ENCODE data around the gene PLXNA3.

Gene PLXNA3

DNA sequence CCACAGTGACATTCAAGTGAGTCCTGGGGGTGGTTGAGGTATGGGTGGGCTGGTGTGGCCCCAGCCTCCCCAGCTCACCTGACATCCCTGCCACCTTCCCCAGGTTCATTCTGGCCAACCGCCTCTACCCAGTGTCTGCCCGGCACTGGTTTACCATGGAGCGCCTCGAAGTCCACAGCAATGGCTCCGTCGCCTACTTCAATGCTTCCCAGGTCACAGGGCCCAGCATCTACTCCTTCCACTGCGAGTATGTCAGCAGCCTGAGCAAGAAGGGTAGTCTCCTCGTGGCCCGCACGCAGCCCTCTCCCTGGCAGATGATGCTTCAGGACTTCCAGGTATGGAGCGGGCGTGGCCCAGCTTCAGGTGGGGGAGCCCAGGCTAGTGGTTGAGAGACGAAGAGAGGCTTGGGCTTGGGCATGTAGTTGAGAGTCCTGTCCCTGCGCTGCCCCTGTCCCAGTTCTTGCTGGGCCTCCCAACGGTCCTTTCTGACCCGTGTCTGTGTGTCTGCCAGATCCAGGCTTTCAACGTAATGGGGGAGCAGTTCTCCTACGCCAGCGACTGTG lies 22.8 kb upstream of the PLXNA3 start:
- H3K4me3 ChIP-seq (ENCODE audit: low read depth, low read length), result no peak overlapping the region
- TF ChIP-seq, protein P1, sequence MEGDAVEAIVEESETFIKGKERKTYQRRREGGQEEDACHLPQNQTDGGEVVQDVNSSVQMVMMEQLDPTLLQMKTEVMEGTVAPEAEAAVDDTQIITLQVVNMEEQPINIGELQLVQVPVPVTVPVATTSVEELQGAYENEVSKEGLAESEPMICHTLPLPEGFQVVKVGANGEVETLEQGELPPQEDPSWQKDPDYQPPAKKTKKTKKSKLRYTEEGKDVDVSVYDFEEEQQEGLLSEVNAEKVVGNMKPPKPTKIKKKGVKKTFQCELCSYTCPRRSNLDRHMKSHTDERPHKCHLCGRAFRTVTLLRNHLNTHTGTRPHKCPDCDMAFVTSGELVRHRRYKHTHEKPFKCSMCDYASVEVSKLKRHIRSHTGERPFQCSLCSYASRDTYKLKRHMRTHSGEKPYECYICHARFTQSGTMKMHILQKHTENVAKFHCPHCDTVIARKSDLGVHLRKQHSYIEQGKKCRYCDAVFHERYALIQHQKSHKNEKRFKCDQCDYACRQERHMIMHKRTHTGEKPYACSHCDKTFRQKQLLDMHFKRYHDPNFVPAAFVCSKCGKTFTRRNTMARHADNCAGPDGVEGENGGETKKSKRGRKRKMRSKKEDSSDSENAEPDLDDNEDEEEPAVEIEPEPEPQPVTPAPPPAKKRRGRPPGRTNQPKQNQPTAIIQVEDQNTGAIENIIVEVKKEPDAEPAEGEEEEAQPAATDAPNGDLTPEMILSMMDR (IDR thresholded peaks at IDR 0.05; ENCODE audit: insufficient read depth, low read depth, low read length, missing control alignments), result no peak
- no peak for DNase-seq (ENCODE audit: low read depth)

DNA sequence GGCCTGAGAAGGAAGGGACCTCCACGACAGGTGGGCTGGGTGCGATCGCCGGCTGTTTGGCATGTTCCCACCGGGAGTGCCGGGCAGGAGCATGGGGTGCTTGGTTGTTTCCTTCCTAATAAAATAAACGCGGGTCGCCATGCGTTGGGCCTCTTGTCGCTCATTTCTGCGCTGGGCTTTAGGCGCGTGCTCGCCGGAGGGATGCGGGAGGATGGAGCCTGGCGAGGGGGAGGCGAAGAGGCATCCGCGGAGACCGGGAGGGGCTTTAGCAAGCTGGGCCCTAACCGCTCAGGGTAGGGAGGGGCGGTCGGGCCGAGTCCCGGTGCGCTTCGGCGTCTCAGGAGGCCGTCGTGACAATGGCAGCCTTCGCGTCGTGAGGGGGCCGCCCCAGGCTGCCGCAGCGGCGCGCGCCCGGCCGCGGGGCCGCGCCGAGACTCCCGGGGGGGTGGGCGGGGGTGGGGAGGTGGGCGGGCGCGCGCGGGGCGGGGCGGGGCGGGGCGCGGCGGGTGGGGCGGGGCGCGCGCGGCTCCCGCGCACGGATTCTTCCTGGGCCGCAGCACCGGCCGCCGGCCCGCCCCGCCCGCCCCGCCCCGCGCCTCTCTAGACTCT lies 21.6 kb upstream of the PLXNA3 start:
- TF ChIP-seq, protein P1 (IDR thresholded peaks at IDR 0.05; ENCODE audit: insufficient read depth, low read depth, low read length, missing control alignments), result no peak
- peak; percentile 61 for DNase-seq (ENCODE audit: low read depth)
- H3K4me3 ChIP-seq (ENCODE audit: low read depth, low read length), result peak overlapping the region; percentile 73

DNA sequence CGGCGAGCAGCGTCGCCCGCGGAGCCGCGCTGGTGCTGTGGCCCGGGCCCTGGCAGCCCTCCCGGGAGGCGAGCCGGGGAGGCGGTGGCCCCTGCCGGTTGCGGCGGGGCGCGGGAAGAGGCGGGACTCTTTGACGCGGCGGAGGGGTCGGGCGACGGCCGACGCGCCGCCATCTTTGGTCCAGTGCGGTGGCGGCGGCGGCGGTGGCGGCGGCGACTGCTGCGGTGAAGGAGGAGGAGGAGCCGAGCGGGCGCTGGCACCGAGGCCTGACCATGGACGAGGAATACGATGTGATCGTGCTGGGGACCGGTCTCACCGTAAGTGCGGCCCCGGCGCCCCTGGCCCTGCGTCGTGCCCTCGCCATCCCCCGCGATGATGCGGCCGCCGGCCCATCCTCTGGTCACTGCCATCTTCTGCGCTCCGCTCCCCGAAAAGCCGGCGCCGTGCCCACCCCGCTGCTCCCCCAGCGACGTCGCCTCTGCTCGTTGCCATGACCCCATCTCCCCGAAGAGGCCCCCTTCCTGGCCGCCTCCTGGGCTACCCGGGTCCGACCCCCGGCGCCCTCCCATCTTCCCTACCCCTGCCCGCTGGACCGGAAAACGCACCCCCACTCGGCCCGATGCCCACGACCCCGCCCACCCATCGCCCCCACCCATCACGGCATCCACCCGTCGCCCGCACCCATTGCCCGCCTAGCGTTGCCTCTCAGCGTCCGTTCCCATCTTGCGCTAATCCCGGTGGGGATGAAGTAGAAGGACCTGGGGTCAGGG lies 20.9 kb upstream of the PLXNA3 start, which contains the start of gene GDI1:
Gene GDI1 (plus strand): TSS at position 172 of the 770 bp plus-strand sequence. CDS start 101 bp downstream, at position 273.
- peak; percentile 70 for DNase-seq (ENCODE audit: low read depth)
- TF ChIP-seq, protein P1 (IDR thresholded peaks at IDR 0.05; ENCODE audit: insufficient read depth, low read depth, low read length, missing control alignments), result no peak
- H3K4me3 ChIP-seq (ENCODE audit: low read depth, low read length), result peak within 1 kb of the TSS; percentile 73

DNA sequence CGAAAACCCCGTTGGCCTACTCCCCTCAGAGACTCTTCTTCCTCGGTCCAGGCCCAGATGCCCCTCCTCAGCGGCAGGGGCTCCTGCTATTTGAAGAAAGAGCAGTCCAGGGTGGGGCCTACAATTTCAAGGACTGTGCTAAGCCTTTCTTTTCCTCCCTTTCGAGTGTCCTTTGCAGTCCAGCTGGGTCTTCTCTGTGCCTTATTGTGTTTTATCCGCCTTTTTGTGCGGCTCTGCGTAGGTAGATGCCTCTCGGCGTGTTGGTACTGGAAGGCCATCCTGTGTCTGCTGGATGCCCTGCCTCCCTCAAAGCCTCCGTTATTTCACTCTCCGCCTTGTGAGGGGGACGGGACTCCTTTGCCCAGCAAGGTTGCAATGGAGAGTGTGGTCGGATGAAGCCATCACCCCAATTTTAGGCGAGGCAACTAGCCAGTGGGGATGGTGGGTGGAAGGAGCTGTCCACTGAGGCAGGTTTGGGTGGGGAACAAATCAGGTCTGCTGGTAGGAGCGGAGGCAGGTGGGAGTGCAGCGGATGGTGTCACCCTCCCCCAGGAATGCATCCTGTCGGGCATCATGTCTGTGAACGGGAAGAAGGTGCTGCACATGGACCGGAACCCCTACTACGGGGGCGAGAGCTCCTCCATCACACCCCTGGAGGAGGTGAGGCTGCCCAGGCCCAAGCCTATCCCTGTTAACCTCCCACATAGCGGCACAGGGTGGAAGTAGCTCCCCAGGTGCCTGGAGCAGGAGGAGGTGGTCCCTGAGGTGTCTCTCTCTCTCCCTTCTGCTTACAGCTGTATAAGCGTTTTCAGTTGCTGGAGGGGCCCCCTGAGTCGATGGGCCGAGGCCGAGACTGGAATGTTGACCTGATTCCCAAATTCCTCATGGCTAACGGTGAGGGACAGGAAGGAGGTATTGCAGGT lies 19.8 kb upstream of the PLXNA3 start:
- no peak for DNase-seq (ENCODE audit: low read depth)
- TF ChIP-seq, protein P1 (IDR thresholded peaks at IDR 0.05; ENCODE audit: insufficient read depth, low read depth, low read length, missing control alignments), result no peak
- peak overlapping the region; percentile 73 for H3K4me3 ChIP-seq (ENCODE audit: low read depth, low read length)

DNA sequence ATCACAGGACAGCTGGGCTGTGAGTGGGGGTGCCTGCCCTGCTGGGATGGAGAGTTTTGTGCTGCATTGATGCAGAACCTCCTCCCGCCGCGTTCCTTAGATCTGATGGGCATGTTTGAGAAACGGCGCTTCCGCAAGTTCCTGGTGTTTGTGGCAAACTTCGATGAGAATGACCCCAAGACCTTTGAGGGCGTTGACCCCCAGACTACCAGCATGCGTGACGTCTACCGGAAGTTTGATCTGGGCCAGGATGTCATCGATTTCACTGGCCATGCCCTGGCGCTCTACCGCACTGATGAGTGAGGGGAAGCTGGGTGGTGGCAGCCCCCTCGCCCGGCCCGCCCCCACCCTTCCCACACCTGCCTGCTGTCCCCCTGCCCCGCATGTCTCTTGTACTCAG lies 18.2 kb upstream of the PLXNA3 start:
- no peak overlapping the region for H3K4me3 ChIP-seq (ENCODE audit: low read depth, low read length)
- TF ChIP-seq, protein P1 (IDR thresholded peaks at IDR 0.05; ENCODE audit: insufficient read depth, low read depth, low read length, missing control alignments), result no peak
- DNase-seq (ENCODE audit: low read depth), result no peak

DNA sequence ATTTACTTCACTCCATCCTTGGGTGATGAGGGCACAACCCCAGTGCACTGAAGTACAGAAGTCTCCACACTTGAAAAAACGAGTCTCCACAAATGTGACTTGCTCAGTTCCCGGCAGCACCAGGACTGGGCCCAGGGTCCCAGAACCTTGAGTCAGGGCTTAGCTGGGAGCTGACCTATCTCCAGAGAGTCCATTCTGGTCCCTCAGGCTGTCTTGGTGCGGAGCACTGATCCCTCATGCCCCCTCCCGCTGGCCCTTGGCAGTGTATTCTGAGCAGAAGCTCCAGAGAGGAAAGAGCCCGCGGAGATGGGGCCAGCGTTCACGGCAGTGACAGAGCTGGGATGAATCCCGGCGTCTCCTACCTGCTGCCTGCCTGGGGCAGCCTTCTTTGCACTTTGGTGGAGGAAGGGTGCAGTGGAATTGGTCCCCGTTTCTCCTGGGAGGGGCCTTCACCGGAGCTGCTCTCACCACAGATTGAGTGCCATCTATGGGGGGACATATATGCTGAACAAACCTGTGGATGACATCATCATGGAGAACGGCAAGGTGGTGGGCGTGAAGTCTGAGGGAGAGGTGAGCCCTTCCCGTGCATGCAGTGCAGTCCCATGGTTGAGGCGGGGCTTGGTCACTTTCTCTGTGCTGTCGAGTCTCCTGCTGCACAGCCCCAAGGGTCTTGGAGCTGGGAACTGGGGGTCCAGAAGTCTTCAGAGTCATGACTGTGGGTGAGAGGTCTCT lies 17.3 kb upstream of the PLXNA3 start:
- TF ChIP-seq, protein P1 (IDR thresholded peaks at IDR 0.05; ENCODE audit: insufficient read depth, low read depth, low read length, missing control alignments), result no peak
- H3K4me3 ChIP-seq (ENCODE audit: low read depth, low read length), result no peak overlapping the region
- DNase-seq (ENCODE audit: low read depth), result no peak
